ENCODE measurements around the gene RTN4RL2. TPM values are rescaled to one million over a fixed set of nuclear protein-coding genes. Genes with fewer than 3 reads are reported as not detected.
A peak's percentile ranks its signal among the peaks of the same experiment; 100 is the strongest.

Gene RTN4RL2
- total RNA-seq, 1 donor: 0.36 TPM

- peak; percentile 92 for DNase-seq (ENCODE audit: insufficient read length, low spot score, missing footprints)
- H3K9me3 ChIP-seq (ENCODE audit: low read depth, low read length): no peaks in the 10 kb centered on the region
- TF ChIP-seq CTCF (IDR thresholded peaks at IDR 0.05; ENCODE audit: extremely low read depth, low read depth, low read length): no peak
- peaks cover 4% of the 10 kb centered on the region for H3K4me1 ChIP-seq (ENCODE audit: insufficient read depth, low read length)
- peak overlapping the region; percentile 94 for H3K4me2 ChIP-seq (ENCODE audit: insufficient read depth, low read length)
- H3K27ac ChIP-seq (ENCODE audit: low read depth, low read length): peak overlapping the region; percentile 5
- no peaks in the 10 kb centered on the region for H3K79me2 ChIP-seq (ENCODE audit: insufficient read depth, low read length)
- peak overlapping the region; percentile 91 for H3K4me3 ChIP-seq (ENCODE audit: insufficient read depth, low read length)
- peak overlapping the region; percentile 96 for H2AFZ ChIP-seq (ENCODE audit: low read length)
- H3K27me3 ChIP-seq (ENCODE audit: insufficient read depth, low read length): no peaks in the 10 kb centered on the region
- H3K36me3 ChIP-seq (ENCODE audit: insufficient read depth, low read length): no peaks in the 10 kb centered on the region
- no peaks in the 10 kb centered on the region for H4K20me1 ChIP-seq (ENCODE audit: insufficient read depth, low read length)
Measured at GRCh38 chr11:57514538-57515331, 54.4 kb downstream of the RTN4RL2 start.

- peak; percentile 91 for DNase-seq (ENCODE audit: insufficient read length, low spot score, missing footprints)
- TF ChIP-seq CTCF (IDR thresholded peaks at IDR 0.05; ENCODE audit: extremely low read depth, low read depth, low read length): no peak
- Histone ChIP-seq H3K36me3 (ENCODE audit: insufficient read depth, low read length) (no peaks in the 10 kb centered on the region), H3K27ac (ENCODE audit: low read depth, low read length) (peak within 1 kb of the TSS; percentile 23), H2AFZ (ENCODE audit: low read length) (peak within 1 kb of the TSS; percentile 96), H3K4me3 (ENCODE audit: insufficient read depth, low read length) (peak within 1 kb of the TSS; percentile 91), H3K79me2 (ENCODE audit: insufficient read depth, low read length) (no peaks in the 10 kb centered on the region), H3K4me2 (ENCODE audit: insufficient read depth, low read length) (peak within 1 kb of the TSS; percentile 94), H3K9me3 (ENCODE audit: low read depth, low read length) (no peaks in the 10 kb centered on the region), H3K27me3 (ENCODE audit: insufficient read depth, low read length) (no peaks in the 10 kb centered on the region), H4K20me1 (ENCODE audit: insufficient read depth, low read length) (no peaks in the 10 kb centered on the region), H3K4me1 (ENCODE audit: insufficient read depth, low read length) (peaks cover 4% of the 10 kb centered on the region)
Measured at GRCh38 chr11:57515332-57516060, 55.2 kb downstream of the RTN4RL2 start, which contains the start of gene SLC43A1. Gene SLC43A1 (minus strand): TSS chr11:57515702. CDS start chr11:57514111, 1,591 bp downstream.

- no peaks in the 10 kb centered on the region for H3K79me2 ChIP-seq (ENCODE audit: insufficient read depth, low read length)
- peak overlapping the region; percentile 96 for H2AFZ ChIP-seq (ENCODE audit: low read length)
- no peaks in the 10 kb centered on the region for H4K20me1 ChIP-seq (ENCODE audit: insufficient read depth, low read length)
- DNase-seq (ENCODE audit: insufficient read length, low spot score, missing footprints): no peak
- no peaks in the 10 kb centered on the region for H3K36me3 ChIP-seq (ENCODE audit: insufficient read depth, low read length)
- no peaks in the 10 kb centered on the region for H3K9me3 ChIP-seq (ENCODE audit: low read depth, low read length)
- H3K4me1 ChIP-seq (ENCODE audit: insufficient read depth, low read length): peaks cover 4% of the 10 kb centered on the region
- TF ChIP-seq CTCF (IDR thresholded peaks at IDR 0.05; ENCODE audit: extremely low read depth, low read depth, low read length): no peak
- H3K4me3 ChIP-seq (ENCODE audit: insufficient read depth, low read length): peak overlapping the region; percentile 91
- H3K4me2 ChIP-seq (ENCODE audit: insufficient read depth, low read length): peak overlapping the region; percentile 94
- no peaks in the 10 kb centered on the region for H3K27me3 ChIP-seq (ENCODE audit: insufficient read depth, low read length)
- peak overlapping the region; percentile 23 for H3K27ac ChIP-seq (ENCODE audit: low read depth, low read length)
Measured at GRCh38 chr11:57516061-57516443, 55.7 kb downstream of the RTN4RL2 start.

GRCh38 chr11:57521116-57521515 lies 60.8 kb downstream of the RTN4RL2 start:
- Histone ChIP-seq H3K27ac (ENCODE audit: low read depth, low read length) (no peak overlapping the region), H3K9me3 (ENCODE audit: low read depth, low read length) (no peaks in the 10 kb centered on the region), H3K4me1 (ENCODE audit: insufficient read depth, low read length) (peaks cover 2% of the 10 kb centered on the region), H3K36me3 (ENCODE audit: insufficient read depth, low read length) (no peaks in the 10 kb centered on the region), H3K4me3 (ENCODE audit: insufficient read depth, low read length) (no peak overlapping the region), H3K27me3 (ENCODE audit: insufficient read depth, low read length) (no peaks in the 10 kb centered on the region), H4K20me1 (ENCODE audit: insufficient read depth, low read length) (no peaks in the 10 kb centered on the region), H3K79me2 (ENCODE audit: insufficient read depth, low read length) (no peaks in the 10 kb centered on the region), H2AFZ (ENCODE audit: low read length) (no peak overlapping the region), H3K4me2 (ENCODE audit: insufficient read depth, low read length) (no peak overlapping the region)
- TF ChIP-seq CTCF (IDR thresholded peaks at IDR 0.05; ENCODE audit: extremely low read depth, low read depth, low read length): no peak
- DNase-seq (ENCODE audit: insufficient read length, low spot score, missing footprints): no peak
